ENCODE results near the gene KCNS1. TPM values are rescaled to one million over a fixed set of nuclear protein-coding genes. Genes with fewer than 3 reads are reported as not detected.

KCNS1 gene
- total and polyA plus RNA-seq, 4 donors: 0.45 to 3.0 (median 1.3) TPM

- TF ChIP-seq, protein P1, sequence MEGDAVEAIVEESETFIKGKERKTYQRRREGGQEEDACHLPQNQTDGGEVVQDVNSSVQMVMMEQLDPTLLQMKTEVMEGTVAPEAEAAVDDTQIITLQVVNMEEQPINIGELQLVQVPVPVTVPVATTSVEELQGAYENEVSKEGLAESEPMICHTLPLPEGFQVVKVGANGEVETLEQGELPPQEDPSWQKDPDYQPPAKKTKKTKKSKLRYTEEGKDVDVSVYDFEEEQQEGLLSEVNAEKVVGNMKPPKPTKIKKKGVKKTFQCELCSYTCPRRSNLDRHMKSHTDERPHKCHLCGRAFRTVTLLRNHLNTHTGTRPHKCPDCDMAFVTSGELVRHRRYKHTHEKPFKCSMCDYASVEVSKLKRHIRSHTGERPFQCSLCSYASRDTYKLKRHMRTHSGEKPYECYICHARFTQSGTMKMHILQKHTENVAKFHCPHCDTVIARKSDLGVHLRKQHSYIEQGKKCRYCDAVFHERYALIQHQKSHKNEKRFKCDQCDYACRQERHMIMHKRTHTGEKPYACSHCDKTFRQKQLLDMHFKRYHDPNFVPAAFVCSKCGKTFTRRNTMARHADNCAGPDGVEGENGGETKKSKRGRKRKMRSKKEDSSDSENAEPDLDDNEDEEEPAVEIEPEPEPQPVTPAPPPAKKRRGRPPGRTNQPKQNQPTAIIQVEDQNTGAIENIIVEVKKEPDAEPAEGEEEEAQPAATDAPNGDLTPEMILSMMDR (IDR thresholded peaks at IDR 0.05; ENCODE audit: control extremely low read depth, extremely low read depth): no peak
- H3K9me3 ChIP-seq (ENCODE audit: control insufficient read depth in 4 of 4, insufficient read depth in 3 of 4, low read length in 3 of 4): no peaks in the 10 kb centered on the region
- H3K27ac ChIP-seq (ENCODE audit: low read depth in 1 of 2, low read length in 1 of 2): peak overlapping the region in 1 of 2 donors; percentile 45
- H3K36me3 ChIP-seq (ENCODE audit: control insufficient read depth in 4 of 4, insufficient read depth in 4 of 4, low read length in 4 of 4): peaks cover 0 to 4% (median 4%) of the 10 kb centered on the region in 4 donors
- WGBS, 2 donors: 74 to 77% methylated on average over 3 of the region's 3 CpGs
- H3K27me3 ChIP-seq (ENCODE audit: control insufficient read depth in 3 of 3, insufficient read depth in 3 of 3, low read length in 2 of 3): no peaks in the 10 kb centered on the region
- no peak for ATAC-seq (ENCODE audit: insufficient read depth, low FRiP score)
- H3K4me1 ChIP-seq (ENCODE audit: control insufficient read depth in 5 of 5, insufficient read depth in 5 of 5, low read length in 5 of 5): peaks cover 0 to 16% (median 2%) of the 10 kb centered on the region in 5 donors
- no peak overlapping the region for H3K9ac ChIP-seq (ENCODE audit: insufficient read depth in 1 of 2, low read length in 2 of 2)
- DNase-seq: no peak
- no peak overlapping the region for H3K4me3 ChIP-seq
These were observed 49.5 kb downstream of the KCNS1 start for GRCh38 chr20:45051204-45052060.

DNA sequence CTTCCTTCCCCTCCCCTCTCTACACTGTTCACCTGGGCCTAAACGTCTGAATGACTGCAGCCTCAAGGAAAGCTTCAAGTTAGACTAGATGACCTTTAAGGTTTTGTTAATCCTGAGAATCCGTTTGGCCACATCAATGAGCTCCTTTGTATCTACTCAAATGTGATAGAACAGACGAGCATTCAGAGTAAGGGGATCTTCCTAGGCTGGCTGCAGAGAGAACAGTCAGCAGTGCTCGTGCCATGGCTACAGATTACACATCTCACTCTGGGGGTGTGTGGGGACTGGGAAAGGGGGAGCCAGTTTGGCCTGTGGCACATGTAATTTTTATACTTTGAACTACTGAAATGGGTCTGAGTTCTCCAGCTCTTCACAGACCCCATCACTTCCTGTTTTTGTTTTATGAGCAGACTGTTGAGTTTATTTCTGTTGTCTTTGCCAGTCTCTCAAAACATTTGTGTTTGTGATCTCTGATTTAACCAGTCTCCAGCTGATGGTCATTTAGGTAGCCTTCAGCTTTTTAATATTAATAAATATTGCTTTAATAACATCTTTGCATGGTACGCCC is 50.9 kb downstream of the KCNS1 start:
- no peak overlapping the region for H3K9ac ChIP-seq (ENCODE audit: insufficient read depth in 1 of 2, low read length in 2 of 2)
- ATAC-seq (ENCODE audit: insufficient read depth, low FRiP score) (no peak), DNase-seq (no peak)
- 59% methylated on average over 5 of the region's 5 CpGs for WGBS, 2 donors
- H3K9me3 ChIP-seq (ENCODE audit: control insufficient read depth in 4 of 4, insufficient read depth in 3 of 4, low read length in 3 of 4): no peaks in the 10 kb centered on the region
- H3K4me1 ChIP-seq (ENCODE audit: control insufficient read depth in 5 of 5, insufficient read depth in 5 of 5, low read length in 5 of 5): peaks cover 0 to 16% (median 2%) of the 10 kb centered on the region in 5 donors
- H3K27me3 ChIP-seq (ENCODE audit: control insufficient read depth in 3 of 3, insufficient read depth in 3 of 3, low read length in 2 of 3): no peaks in the 10 kb centered on the region
- H3K36me3 ChIP-seq (ENCODE audit: control insufficient read depth in 4 of 4, insufficient read depth in 4 of 4, low read length in 4 of 4): peaks cover 0 to 4% (median 3%) of the 10 kb centered on the region in 4 donors
- no peak overlapping the region for H3K4me3 ChIP-seq
- TF ChIP-seq, protein P1 (IDR thresholded peaks at IDR 0.05; ENCODE audit: control extremely low read depth, extremely low read depth): no peak
- peak overlapping the region in 1 of 2 donors; percentile 20 for H3K27ac ChIP-seq (ENCODE audit: low read depth in 1 of 2, low read length in 1 of 2)

DNA sequence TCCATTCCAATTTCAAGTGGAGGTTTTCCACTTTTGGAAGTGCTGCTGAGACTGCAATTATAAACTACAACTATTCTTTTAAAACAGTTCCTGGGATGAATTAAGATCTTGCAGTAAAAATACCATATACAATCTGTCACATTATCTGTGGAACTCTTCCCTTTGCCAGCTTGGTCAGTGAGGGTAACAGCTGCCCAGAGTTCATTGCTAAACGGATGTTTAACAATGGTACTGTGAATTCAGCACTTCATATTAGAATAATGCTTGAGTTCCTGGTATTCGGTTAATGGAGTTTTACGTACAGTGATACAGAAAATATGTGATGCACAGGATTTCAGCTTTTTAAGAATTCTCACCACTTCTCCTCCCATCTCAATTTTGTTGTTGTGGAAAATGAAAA is 51.5 kb downstream of the KCNS1 start:
- Histone ChIP-seq H3K9ac (ENCODE audit: insufficient read depth in 1 of 2, low read length in 2 of 2) (no peak overlapping the region), H3K36me3 (ENCODE audit: control insufficient read depth in 4 of 4, insufficient read depth in 4 of 4, low read length in 4 of 4) (peaks cover 0 to 4% (median 3%) of the 10 kb centered on the region in 4 donors), H3K27me3 (ENCODE audit: control insufficient read depth in 3 of 3, insufficient read depth in 3 of 3, low read length in 2 of 3) (no peaks in the 10 kb centered on the region), H3K27ac (ENCODE audit: low read depth in 1 of 2, low read length in 1 of 2) (no peak overlapping the region), H3K4me1 (ENCODE audit: control insufficient read depth in 5 of 5, insufficient read depth in 5 of 5, low read length in 5 of 5) (peaks cover 0 to 16% (median 2%) of the 10 kb centered on the region in 5 donors), H3K9me3 (ENCODE audit: control insufficient read depth in 4 of 4, insufficient read depth in 3 of 4, low read length in 3 of 4) (no peaks in the 10 kb centered on the region), H3K4me3 (no peak overlapping the region)
- DNase-seq: no peak
- WGBS, 2 donors: 56 to 74% methylated on average over 3 of the region's 3 CpGs
- TF ChIP-seq, protein P1 (IDR thresholded peaks at IDR 0.05; ENCODE audit: control extremely low read depth, extremely low read depth): no peak
- ATAC-seq (ENCODE audit: insufficient read depth, low FRiP score): no peak
